Measurements from ENCODE around the gene CSNK2A2.

The CSNK2A2 gene

GRCh38 chr16:58211245-58211644 is 13.3 kb upstream of the CSNK2A2 start:
- H3K4me3 ChIP-seq (ENCODE audit: low read depth, low read length): no peak overlapping the region
- no peaks in the 10 kb centered on the region for H3K27me3 ChIP-seq (ENCODE audit: insufficient read depth, low read depth, severe bottlenecking)
- no peak overlapping the region for H3K27ac ChIP-seq
- no peaks in the 10 kb centered on the region for H3K36me3 ChIP-seq
- TF ChIP-seq, protein P1, sequence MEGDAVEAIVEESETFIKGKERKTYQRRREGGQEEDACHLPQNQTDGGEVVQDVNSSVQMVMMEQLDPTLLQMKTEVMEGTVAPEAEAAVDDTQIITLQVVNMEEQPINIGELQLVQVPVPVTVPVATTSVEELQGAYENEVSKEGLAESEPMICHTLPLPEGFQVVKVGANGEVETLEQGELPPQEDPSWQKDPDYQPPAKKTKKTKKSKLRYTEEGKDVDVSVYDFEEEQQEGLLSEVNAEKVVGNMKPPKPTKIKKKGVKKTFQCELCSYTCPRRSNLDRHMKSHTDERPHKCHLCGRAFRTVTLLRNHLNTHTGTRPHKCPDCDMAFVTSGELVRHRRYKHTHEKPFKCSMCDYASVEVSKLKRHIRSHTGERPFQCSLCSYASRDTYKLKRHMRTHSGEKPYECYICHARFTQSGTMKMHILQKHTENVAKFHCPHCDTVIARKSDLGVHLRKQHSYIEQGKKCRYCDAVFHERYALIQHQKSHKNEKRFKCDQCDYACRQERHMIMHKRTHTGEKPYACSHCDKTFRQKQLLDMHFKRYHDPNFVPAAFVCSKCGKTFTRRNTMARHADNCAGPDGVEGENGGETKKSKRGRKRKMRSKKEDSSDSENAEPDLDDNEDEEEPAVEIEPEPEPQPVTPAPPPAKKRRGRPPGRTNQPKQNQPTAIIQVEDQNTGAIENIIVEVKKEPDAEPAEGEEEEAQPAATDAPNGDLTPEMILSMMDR (IDR thresholded peaks at IDR 0.05; ENCODE audit: low read depth, low read length): no peak
- DNase-seq: no peak
- no peaks in the 10 kb centered on the region for H3K9me3 ChIP-seq (ENCODE audit: severe bottlenecking)

DNA sequence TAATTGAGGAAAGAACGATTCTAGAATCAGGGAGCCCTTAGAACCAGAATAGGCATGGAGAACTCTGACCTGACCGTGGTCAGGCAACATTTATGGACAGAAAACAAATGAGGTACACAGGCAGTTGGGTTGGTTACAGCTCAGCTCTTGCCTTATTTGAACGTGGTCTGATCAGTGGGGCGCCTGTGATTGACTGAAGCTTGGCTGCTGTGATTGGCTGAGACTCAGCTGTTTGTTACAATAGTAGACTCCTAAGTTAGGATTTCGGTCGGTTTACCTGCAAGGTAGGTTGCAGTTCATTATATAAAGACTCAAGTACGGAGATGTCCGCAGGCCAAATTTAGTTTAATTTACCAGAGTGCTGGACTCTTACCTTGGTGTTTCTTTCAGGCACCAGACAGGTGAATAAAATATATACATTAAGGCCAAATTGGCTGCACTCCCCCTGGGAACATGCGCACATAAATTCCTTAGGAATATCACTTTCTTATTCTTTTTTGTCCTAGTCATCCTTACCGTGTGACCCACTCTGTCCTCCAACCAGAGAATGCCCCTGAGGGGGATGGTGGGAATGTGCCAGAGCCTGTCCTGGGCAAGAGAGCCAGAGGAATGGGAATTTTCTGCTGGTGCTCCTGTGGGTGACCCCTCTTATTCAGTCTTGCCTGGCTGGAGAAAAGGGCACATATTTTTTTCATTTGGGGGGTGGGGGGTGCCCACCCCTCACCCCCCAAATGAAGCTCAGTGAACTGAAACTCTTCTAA is 7.5 kb upstream of the CSNK2A2 start:
- H3K9me3 ChIP-seq (ENCODE audit: severe bottlenecking): no peaks in the 10 kb centered on the region
- H3K4me3 ChIP-seq (ENCODE audit: low read depth, low read length): no peak overlapping the region
- H3K36me3 ChIP-seq: no peaks in the 10 kb centered on the region
- TF ChIP-seq, protein P1 (IDR thresholded peaks at IDR 0.05; ENCODE audit: low read depth, low read length): no peak
- no peak for DNase-seq
- no peak overlapping the region for H3K27ac ChIP-seq
- H3K27me3 ChIP-seq (ENCODE audit: insufficient read depth, low read depth, severe bottlenecking): no peaks in the 10 kb centered on the region

- peaks cover 3% of the 10 kb centered on the region for H3K36me3 ChIP-seq
- TF ChIP-seq, protein P1 (IDR thresholded peaks at IDR 0.05; ENCODE audit: low read depth, low read length): no peak
- H3K27me3 ChIP-seq (ENCODE audit: insufficient read depth, low read depth, severe bottlenecking): no peaks in the 10 kb centered on the region
Measured at GRCh38 chr16:58201163-58201562, 3.3 kb upstream of the CSNK2A2 start.

DNA sequence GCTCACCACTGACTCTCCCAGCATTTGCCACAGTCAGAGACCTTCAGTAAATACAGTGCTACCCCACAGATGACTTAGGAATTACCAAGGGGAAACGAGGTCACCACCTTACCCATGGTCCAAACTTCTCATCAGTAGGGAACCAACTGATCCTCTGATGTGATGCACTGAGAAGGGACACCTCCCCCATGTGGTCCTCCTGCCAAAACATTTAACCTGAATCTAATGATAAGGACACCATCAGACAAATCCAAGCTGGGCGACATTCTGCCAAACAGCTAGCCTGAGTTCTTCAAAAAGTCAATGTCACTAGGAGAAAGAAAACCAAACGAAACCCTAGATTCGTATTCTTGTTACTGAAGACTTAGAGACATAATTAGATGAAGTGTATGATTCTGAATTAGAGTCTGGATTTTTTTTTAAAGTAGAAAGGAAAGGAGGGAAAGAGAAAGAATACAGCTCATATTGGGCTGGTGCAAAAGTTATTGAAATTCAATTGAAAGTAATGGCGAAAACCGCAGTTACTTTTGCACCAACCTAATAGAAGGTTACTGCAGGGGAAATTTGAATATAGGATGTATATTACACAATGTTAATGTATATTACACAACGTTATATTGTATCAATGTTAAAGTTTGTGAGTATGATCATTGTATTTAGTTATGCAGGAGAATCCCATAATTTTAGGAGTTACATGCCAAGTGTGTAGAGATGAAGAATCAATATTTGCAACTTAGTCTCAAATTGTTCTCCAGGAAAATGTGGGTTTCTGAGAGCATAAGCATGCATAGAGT is 2.3 kb upstream of the CSNK2A2 start:
- Histone ChIP-seq H3K9me3 (ENCODE audit: severe bottlenecking) (no peaks in the 10 kb centered on the region), H3K4me3 (ENCODE audit: low read depth, low read length) (no peak overlapping the region), H3K36me3 (peaks cover 13% of the 10 kb centered on the region), H3K27ac (no peak overlapping the region), H3K27me3 (ENCODE audit: insufficient read depth, low read depth, severe bottlenecking) (no peaks in the 10 kb centered on the region)
- DNase-seq: no peak
- TF ChIP-seq, protein P1 (IDR thresholded peaks at IDR 0.05; ENCODE audit: low read depth, low read length): no peak

More at GRCh38 chr16:58201163-58201562, 3.3 kb upstream of the CSNK2A2 start:
- Histone ChIP-seq H3K27ac (no peak overlapping the region), H3K9me3 (ENCODE audit: severe bottlenecking) (no peaks in the 10 kb centered on the region), H3K4me3 (ENCODE audit: low read depth, low read length) (no peak overlapping the region)
- DNase-seq: no peak

DNA sequence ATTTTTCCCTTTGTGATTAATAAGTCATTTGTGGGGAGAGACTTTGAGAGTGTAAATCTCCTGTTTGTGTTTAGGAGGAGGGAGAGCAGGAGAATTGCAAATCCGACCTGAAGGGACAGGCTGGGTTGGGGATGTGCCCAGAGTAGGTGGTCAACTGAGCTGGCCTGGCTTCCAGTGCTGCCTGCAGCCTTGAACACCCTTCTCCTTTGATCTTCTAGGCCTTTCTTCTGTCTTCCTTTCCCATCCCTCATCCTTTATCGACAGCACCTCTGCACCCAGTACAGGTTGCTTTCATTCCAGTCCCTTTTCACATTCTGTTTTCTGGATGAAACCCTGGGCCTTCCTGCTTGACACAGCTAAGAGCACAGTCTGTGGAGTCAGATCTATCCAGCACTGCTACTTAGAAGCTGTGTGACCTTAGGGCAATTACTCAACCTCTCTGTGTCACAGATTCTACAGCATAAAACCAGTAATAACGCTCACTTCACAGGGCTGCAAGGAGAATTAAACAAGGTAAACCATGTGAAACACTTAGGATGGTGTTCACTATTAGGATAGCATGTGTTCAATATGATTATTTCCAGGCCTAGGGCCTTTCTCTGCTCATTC is 1.0 kb upstream of the CSNK2A2 start:
- Histone ChIP-seq H3K27me3 (ENCODE audit: insufficient read depth, low read depth, severe bottlenecking) (no peaks in the 10 kb centered on the region), H3K4me3 (ENCODE audit: low read depth, low read length) (no peak overlapping the region), H3K27ac (no peak overlapping the region), H3K36me3 (peaks cover 22% of the 10 kb centered on the region), H3K9me3 (ENCODE audit: severe bottlenecking) (no peaks in the 10 kb centered on the region)
- no peak for DNase-seq
- TF ChIP-seq, protein P1 (IDR thresholded peaks at IDR 0.05; ENCODE audit: low read depth, low read length): no peak

All from WERI-Rb-1 (cell line).